HG02678 (cell line): ENCODE data around the gene ZSWIM3.

Experiments used
- ATAC-seq: cut with Tn5 transposase; IDR thresholded peaks from one replicate; pipeline ENCODE4 v1.9.1; 2021; ENCODE audit warnings: mild to moderate bottlenecking, moderate library complexity; ENCODE audit not compliant: unreplicated experiment

Gene ZSWIM3

DNA sequence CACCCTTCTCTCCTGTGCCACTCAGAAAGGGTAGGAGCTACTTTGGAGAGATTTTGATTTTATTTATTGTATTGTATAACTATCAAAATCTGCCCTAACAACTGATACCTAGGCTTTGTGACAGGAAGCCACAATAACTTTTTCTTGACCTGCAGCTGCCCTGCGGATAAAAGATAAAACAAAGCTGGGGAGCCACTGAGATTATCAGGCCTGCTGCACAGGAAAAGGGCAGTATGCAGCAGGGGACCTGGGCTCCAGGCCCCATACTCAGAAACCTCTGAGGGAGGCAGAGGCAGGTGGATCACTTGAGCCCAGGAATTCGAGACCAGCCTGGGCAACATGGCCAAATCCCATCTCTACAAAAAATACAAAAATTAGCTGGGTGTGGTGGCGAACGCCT is 24.8 kb upstream of the ZSWIM3 start:
- no peak for ATAC-seq

- no peak for ATAC-seq
Observed at GRCh38 chr20:45833030-45833882, 24.2 kb upstream of the ZSWIM3 start, which contains the start of gene SNX21. Gene SNX21 (plus strand): TSS chr20:45833799. CDS start chr20:45833920, 121 bp downstream.

GRCh38 chr20:45833883-45834796 is 23.3 kb upstream of the ZSWIM3 start:
- ATAC-seq, result no peak

- ATAC-seq, result no peak
Observed at GRCh38 chr20:45834797-45835161, 22.6 kb upstream of the ZSWIM3 start.

- no peak for ATAC-seq
Observed at GRCh38 chr20:45835329-45835765, 22.1 kb upstream of the ZSWIM3 start.

DNA sequence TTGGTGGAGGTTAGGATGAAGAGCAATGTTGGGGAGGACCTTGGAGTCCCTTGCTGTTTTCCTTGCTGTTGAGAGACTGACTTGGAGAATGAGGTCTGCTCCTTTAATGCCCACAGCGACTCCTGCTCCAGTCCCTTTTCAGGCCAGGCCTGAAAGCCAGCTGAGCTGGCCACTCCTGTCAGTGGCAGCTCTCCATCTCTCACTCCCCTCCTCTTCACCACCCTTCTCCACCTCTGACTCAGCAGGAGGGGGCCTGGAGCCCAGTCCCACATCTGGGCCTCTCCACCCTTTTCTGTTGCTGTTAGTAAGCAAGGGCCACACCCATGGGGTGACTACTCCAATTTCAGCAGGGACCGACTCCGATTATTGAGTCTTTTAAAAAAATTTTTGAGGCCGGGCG is 21.6 kb upstream of the ZSWIM3 start:
- ATAC-seq, result no peak

- ATAC-seq, result no peak
Observed at GRCh38 chr20:45836841-45837240, 20.6 kb upstream of the ZSWIM3 start.

GRCh38 chr20:45840700-45841198 is 16.7 kb upstream of the ZSWIM3 start:
- ATAC-seq, result no peak

GRCh38 chr20:45841407-45842129 is 15.8 kb upstream of the ZSWIM3 start:
- ATAC-seq, result no peak

DNA sequence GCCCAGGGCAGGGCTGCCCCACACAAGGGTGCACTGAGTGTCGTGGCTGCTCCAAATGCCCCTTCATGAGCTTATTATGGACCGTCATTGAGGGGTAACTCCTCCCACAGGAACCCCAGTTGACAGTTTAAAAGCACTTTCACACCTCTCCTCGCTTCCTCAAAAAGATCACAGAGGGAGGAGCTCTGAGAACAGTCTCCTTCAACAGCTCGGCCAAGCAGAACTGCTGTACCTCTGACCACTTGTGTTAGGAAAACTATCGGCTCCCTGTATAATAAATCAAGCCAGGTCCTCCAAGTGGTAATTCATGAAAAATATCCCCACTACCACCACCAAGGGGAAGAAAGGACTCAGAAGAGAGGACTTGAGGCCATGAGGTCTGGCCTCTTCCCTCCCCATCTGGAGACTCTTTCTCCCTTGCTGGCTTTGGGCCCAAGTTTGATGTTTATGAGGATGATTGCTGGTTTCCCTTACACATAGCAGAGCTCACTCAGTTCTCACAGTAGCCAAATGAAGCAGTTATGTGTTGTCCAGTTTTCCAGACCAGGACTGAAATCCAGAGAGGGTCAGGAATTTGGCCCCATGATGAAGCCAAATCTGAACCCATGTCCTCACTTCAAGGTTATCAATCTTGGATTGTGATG is 15.1 kb upstream of the ZSWIM3 start:
- peak; percentile 57 for ATAC-seq

DNA sequence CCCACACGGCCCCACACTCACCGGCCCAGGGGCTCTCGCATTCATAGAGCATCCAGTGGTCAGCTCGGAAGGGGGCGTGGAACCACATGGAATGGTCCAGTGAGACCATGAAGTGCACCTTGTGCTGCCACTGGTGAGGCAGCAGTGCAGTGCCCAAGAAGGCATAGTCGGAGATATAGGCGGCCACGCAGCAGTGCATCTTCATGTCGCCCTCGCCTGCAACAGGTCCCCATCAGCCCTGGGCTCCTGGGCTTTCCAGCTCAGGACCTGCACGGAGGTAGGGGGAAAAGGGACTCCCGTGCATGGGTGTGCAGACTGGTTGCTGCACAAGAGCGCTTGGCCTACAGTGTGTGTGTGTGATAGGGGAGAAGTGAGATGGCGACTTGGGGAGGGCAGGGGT is 13.9 kb upstream of the ZSWIM3 start:
- ATAC-seq, result no peak

- no peak for ATAC-seq
Observed at GRCh38 chr20:45845452-45845851, 12.0 kb upstream of the ZSWIM3 start.

GRCh38 chr20:45848421-45848820 is 9.0 kb upstream of the ZSWIM3 start:
- ATAC-seq, result no peak

- ATAC-seq, result no peak
Observed at GRCh38 chr20:45848969-45849582, 8.3 kb upstream of the ZSWIM3 start.

DNA sequence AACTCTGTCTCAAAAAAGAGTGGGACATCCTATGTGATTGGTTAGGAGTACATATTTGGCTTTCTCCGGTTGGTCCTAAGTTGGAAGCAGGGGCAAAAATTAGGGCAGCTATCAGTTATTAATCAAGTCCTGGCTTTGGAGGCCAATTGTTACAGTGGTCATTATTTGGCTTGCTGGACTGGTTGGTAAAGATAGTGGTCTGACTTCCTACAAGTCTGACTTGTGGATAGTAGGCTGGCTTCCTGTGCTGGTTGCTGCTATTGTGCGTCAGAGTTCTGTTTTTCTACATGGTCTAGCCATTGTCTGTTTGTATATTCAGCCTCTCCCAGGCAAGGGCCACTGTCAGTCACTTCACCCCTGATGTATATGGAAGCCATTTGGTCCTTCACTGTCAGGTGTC is 7.2 kb upstream of the ZSWIM3 start:
- no peak for ATAC-seq

- no peak for ATAC-seq
Observed at GRCh38 chr20:45850926-45851325, 6.5 kb upstream of the ZSWIM3 start.

DNA sequence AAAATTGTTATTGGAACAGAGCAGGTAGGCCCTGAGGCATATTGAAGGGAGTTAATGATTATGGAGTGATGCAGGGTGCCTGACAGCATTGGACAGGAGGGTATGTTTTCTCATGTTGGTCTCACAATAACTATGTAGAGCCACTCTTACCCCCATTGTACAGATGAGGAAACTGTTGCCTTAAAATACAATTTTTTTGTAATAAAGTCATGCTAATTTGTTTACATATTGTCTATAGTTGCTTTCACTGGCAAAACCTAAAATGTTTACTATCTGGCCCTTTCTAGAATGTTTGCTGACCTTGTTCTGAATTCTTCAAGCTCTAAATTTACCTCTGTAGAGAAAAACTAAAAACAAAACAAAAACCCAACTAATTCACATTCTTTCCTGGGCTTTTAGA is 5.9 kb upstream of the ZSWIM3 start:
- ATAC-seq, result no peak

DNA sequence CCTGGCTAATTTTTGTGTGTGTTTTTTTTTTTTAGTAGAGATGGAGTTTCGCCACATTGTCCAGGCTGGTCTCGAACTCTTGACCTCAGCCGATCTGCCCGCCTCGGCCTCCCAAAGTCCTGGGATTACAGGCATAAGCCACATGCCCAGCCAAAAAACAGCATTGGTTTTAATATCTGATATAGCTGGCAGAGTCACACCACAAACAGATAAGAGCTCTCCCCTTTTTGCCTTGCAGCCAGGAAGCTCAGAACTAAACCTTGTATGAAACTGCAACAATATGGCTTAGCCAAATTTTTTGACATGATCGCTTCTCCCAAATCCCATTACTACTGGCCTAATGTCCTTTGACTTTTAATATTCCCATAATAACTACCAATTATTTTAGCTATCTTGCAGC is 5.1 kb upstream of the ZSWIM3 start:
- no peak for ATAC-seq

DNA sequence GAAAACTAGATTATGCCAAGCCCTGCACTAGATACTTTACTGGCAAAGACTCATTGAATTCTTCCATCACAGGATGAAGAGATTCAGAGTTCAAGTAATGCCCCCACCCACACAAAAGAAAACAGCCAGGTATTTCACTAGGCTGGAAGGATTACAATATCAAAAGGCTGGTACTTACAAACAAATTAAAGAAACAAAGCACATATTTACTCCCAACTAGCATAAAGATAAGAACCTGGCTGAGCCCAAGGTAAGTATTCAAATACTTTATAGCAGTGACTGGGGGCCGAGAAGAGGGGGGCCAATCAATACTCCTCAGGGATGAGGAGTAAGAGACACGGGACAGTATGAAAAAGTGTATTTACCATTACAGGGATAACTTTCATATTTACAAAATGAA is 3.9 kb upstream of the ZSWIM3 start:
- ATAC-seq, result no peak

DNA sequence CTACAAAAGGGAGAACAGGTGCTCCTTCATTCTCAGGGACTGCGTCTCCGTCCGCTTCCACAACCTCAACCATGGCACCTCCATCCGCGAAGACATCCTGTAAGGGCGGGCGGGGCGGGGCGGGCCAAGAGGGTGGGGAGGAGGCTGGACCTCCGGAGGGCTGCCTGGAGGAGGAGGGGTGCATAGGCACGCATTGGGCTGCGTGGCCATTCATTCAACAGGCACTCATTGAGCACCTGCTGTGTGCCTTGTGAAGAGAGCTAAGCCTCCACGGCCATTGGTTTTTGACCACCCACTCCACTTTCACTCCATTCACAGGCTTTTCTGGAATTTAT is 435 bp downstream of the ZSWIM3 start:
- peak; percentile 13 for ATAC-seq
